Mucosa of descending colon (tissue), 3 donors: ENCODE results near the gene PDAP1. TPM values are rescaled to one million over a fixed set of nuclear protein-coding genes. Genes with fewer than 3 reads are reported as not detected.

Experiments used
- ATAC-seq: fragments of 200-7000 bp; cut with Tn5 transposase; one replicate; pipeline ENCODE4 v1.9.1; 2020; ENCODE audit warnings: mild to moderate bottlenecking, moderate library complexity
- DNase-seq, 3 donors: peaks; one replicate each; pipeline ENCODE4 v3.0.0-alpha.2; 2020
- H3K36me3 ChIP-seq: fragments of 200-600 bp; one replicate; pipeline ENCODE4 v1.8.0; 2021; ENCODE audit warnings: low read depth, mild to moderate bottlenecking
- H3K4me1 ChIP-seq: fragments of 200-600 bp; one replicate; pipeline ENCODE4 v1.8.0; 2021; ENCODE audit warnings: low read depth, mild to moderate bottlenecking
- H3K4me3 ChIP-seq: fragments of 200-600 bp; one replicate; pipeline ENCODE4 v1.8.0; 2021; ENCODE audit warnings: mild to moderate bottlenecking
- H3K9me3 ChIP-seq: fragments of 200-600 bp; one replicate; pipeline ENCODE4 v1.8.0; 2021; ENCODE audit warnings: mild to moderate bottlenecking
- intact Hi-C, 2 donors: fragments of 100-400 bp; cut with DNase I in 1 of 2; cut with micrococcal nuclease in 1 of 2; formaldehyde crosslinking; loops; one replicate each; pipeline versions ENCODE4 v1.11.0 to v1.11.1; 2022; cut with DNase I, micrococcal nuclease
- total RNA-seq, 3 donors: library from RNA; stranded (reverse); fragmentation: NEBNext Ultra II Directional in 2 of 3; extraction: Animal tissue kit (Norgen Biotek cat#: 25700) in 2 of 3; gene quantifications; one replicate each; pipeline versions ENCODE4 v1.2.1 to v1.2.4, GENCODE V29; 2021 to 2023
- TF ChIP-seq, protein P1 (sequence below): fragments of 200-600 bp; IDR thresholded peaks from one replicate; pipeline ENCODE4 v1.8.0; 2022; ENCODE audit warnings: antibody characterized with exemption, mild to moderate bottlenecking
- donor health status: DM: no; HTN: no; CAD: no; lungs with moderate emphysema.
- donor health status: DM: no; HTN: no; CAD: no.
- donor health status: DM: no; HTN: yes; CAD: no.

The PDAP1 gene
- total RNA-seq, 3 donors from 2014 or later: 72.8 to 90.9 (median 90.7) TPM

DNA sequence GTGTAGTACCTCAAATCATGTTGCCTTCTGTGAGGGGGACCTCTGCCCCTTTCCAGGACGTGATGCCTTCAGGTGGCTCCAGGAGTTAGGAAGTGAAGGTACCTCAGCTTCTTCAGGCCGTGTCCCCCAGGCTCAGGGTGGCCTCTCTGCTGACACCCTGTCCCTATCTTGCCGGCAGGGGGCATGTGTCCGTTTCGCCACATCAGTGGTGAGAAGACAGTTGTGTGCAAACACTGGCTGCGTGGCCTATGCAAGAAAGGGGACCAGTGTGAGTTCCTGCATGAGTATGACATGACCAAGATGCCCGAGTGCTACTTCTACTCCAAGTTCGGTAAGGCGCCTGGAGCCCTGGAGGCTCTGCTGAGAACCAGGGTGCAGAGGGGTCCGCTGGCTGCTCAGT, 39.5 kb upstream of the PDAP1 start:
- no peak for DNase-seq
- Histone ChIP-seq H3K36me3 (peaks cover 6% of the 10 kb centered on the region), H3K4me1 (no peaks in the 10 kb centered on the region), H3K9me3 (no peaks in the 10 kb centered on the region), H3K4me3 (no peak overlapping the region)
- intact Hi-C loops: no loop called here
- ATAC-seq: peak; percentile 50
- TF ChIP-seq, protein P1, sequence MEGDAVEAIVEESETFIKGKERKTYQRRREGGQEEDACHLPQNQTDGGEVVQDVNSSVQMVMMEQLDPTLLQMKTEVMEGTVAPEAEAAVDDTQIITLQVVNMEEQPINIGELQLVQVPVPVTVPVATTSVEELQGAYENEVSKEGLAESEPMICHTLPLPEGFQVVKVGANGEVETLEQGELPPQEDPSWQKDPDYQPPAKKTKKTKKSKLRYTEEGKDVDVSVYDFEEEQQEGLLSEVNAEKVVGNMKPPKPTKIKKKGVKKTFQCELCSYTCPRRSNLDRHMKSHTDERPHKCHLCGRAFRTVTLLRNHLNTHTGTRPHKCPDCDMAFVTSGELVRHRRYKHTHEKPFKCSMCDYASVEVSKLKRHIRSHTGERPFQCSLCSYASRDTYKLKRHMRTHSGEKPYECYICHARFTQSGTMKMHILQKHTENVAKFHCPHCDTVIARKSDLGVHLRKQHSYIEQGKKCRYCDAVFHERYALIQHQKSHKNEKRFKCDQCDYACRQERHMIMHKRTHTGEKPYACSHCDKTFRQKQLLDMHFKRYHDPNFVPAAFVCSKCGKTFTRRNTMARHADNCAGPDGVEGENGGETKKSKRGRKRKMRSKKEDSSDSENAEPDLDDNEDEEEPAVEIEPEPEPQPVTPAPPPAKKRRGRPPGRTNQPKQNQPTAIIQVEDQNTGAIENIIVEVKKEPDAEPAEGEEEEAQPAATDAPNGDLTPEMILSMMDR: no peak

DNA sequence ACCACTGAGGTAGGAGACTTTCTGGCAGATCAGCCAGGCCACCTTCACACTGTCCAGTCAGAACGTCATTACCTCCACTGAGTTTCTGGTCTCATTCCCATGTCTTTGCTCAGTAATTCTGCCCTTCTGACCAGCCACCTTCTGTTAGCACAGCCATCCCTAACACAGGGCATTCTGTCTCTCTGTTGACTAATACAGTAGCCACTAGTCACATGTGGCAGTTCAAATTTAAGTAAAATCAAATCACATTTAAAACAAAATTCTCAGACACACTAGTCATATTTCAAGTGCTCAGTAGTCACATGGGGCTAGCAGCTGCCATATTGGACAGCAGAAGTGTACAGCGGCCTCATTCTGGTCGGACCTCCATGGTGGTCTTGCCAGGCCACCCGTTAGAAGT, 37.7 kb upstream of the PDAP1 start:
- H3K4me3 ChIP-seq: no peak overlapping the region
- ATAC-seq: no peak
- H3K9me3 ChIP-seq: no peaks in the 10 kb centered on the region
- TF ChIP-seq, protein P1: no peak
- no peak for DNase-seq
- intact Hi-C loops: no loop called here
- H3K4me1 ChIP-seq: no peaks in the 10 kb centered on the region
- H3K36me3 ChIP-seq: peaks cover 6% of the 10 kb centered on the region

DNA sequence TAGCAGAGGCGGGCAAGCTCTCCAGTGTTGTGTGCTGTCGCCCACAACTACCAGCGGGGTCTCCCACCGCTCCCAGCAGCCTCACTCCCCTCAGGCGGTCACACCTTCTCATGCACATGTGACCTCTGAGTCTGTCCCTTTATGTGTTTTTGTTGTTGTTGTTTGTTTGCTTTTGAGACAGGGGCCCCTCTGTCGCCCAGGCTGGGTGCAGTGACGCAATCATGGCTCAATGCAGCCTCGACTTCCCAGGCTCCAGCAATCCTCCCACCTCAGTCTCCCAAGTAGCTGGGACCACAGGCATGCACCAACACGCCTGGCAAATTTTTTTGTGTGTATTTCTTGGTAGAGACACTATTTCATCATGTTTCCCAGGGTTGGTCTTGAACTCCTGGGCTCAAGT, 31.8 kb upstream of the PDAP1 start:
- intact Hi-C loops: no loop called here
- Histone ChIP-seq H3K9me3 (no peaks in the 10 kb centered on the region), H3K4me3 (no peak overlapping the region), H3K4me1 (peaks cover 17% of the 10 kb centered on the region), H3K36me3 (no peaks in the 10 kb centered on the region)
- DNase-seq (no peak), ATAC-seq (no peak)
- TF ChIP-seq, protein P1: no peak

DNA sequence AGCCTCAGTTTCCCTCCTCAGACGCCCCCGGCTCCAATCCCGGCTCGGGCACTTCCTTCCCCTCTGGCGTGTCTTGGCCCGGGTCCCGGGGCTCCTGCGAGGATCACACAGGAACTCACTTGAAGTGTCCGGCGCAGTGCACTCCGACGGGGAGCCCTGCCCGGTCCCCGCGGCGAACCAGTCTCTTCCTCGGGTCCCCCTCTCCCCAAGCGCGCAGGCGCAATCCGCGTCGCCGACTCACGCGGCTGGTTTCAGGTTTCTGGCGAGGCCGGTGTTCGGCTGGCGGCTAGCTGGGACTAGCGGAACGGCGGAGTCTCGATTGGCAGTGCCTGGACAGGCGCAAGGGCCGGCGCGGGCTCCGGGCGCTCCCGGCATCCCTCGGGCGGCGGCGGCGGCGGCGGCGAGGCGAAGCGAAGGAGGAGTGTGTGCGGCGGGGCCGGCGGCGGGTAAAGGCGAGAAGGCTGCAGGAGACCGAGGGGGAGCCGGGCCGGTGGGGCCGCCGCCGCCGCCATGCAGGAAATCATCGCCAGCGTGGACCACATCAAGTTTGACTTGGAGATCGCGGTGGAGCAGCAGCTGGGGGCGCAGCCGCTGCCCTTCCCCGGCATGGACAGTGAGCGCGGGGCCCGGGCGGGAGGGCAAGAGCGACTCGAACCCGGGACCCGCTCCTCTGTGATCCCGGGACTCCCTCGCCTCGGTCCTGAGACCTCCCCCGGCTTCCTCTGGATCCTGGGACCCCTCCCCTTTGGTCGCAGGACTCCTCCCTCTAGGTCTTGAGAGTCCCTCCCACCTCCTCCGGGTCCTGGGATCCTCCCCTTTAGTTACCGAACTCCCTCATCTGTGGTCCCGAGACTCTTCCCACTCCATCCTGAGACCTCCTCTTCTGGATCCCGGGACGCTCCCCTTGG, 30.4 kb upstream of the PDAP1 start, which contains the start of the genes CPSF4 and PTCD1:
Gene CPSF4, plus strand, starts transcription at position 371 of the 908 bp plus-strand sequence. Its CDS starts 140 bp downstream, at position 511.
Gene PTCD1, minus strand, starts transcription at position 226 of the 908 bp plus-strand sequence. CDS start 3,556 bp downstream, outside the sequence.
- Histone ChIP-seq H3K36me3 (no peaks in the 10 kb centered on the region), H3K4me3 (peak within 1 kb of the TSS; percentile 96), H3K9me3 (no peaks in the 10 kb centered on the region), H3K4me1 (peaks cover 17% of the 10 kb centered on the region)
- peak; percentile 99 for ATAC-seq
- intact Hi-C loops: no loop called here
- peak; percentile 94 to 97 (median 97) for DNase-seq
- TF ChIP-seq, protein P1: no peak

DNA sequence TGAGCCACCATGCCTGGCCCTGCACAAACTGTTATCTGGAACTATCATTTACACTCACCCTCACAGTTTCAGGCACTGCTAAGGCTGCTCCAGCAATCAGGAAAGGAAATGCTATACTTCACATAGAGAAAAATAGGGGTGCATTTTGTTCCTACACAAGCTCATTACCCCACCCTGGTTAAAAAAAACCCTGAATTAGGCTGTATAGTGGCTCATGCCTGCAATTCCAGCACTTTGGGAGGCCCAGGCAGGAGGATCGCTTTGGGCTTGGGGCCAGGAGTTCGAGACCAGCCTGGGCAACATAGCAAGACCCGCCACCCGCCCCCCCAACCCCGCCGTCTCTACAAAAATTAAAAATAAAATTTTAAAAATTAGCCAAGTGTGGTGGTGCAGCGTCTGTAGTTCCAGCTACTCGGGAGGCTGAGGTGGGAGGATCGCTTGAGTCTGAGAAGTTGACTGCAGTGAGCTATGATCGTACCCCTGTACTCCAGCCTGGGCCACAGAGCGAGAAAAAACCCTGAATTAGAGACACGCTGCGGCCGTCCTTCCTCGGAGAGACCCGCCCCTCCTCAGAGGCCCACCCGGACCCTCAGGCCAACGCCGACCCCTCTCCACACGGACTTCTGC, 29.7 kb upstream of the PDAP1 start:
- DNase-seq (peak in 1 of 3 donors; percentile 21), ATAC-seq (peak; percentile 42)
- intact Hi-C loops: no loop called here
- no peaks in the 10 kb centered on the region for H3K9me3 ChIP-seq
- no peaks in the 10 kb centered on the region for H3K36me3 ChIP-seq
- TF ChIP-seq, protein P1: no peak
- peak overlapping the region; percentile 96 for H3K4me3 ChIP-seq
- H3K4me1 ChIP-seq: peaks cover 17% of the 10 kb centered on the region
